Measurements from ENCODE around the gene KDELR1.

DNA sequence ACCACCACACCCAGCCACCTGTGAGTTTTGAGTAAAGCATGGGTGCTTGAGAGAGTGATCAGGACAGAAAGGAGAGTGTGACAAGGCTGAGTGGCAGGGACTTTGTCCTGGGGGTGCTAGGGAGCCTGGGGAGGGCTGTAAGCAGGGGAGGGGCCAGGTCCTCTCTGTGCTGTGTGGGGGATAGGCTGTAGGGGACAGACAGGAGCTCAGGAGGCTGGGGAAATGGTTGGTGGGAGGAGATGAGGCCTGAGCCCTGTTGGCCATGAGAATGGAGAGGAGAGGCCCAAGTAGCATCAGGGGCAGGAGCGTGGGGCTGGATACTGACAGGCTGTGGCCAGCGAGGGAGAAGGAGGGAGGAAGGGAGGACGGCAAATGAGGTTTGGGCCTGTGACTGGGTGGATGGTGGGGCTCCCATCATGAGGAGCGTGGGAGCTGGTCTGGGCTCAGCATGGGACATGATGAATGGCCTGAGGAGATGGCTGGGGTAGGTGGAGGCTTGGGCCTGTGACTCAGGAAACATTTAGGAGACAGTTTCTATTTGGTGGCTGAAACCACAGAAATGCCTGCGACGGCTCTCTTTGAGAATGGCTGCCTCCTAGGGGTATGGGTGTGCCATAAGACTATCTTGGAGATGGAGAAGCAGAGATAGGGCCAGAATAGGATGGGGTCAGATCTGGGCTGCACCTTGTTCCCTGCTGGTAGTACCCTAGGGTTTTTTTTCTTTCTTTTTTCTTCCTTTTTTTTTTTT lies 27.1 kb upstream of the KDELR1 start:
- TF ChIP-seq, protein P1, sequence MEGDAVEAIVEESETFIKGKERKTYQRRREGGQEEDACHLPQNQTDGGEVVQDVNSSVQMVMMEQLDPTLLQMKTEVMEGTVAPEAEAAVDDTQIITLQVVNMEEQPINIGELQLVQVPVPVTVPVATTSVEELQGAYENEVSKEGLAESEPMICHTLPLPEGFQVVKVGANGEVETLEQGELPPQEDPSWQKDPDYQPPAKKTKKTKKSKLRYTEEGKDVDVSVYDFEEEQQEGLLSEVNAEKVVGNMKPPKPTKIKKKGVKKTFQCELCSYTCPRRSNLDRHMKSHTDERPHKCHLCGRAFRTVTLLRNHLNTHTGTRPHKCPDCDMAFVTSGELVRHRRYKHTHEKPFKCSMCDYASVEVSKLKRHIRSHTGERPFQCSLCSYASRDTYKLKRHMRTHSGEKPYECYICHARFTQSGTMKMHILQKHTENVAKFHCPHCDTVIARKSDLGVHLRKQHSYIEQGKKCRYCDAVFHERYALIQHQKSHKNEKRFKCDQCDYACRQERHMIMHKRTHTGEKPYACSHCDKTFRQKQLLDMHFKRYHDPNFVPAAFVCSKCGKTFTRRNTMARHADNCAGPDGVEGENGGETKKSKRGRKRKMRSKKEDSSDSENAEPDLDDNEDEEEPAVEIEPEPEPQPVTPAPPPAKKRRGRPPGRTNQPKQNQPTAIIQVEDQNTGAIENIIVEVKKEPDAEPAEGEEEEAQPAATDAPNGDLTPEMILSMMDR (IDR thresholded peaks at IDR 0.05): no peak
- TF ChIP-seq POLR2A (IDR thresholded peaks at IDR 0.05): no peak

Measured in right lobe of liver (tissue), 4 donors.